NCI-H460 (cell line): ENCODE results near the gene EEF1G. TPM values are rescaled to one million over a fixed set of nuclear protein-coding genes. Genes with fewer than 3 reads are reported as not detected.
"Not testable (repeated sequence)": the region's sequence is repeated elsewhere in the genome, so short reads cannot be mapped to it uniquely, and the experiment has no call there.

Source experiments
- DNase-seq: peaks from one replicate; pipeline ENCODE4 v3.0.0-alpha.2; 2016; ENCODE audit warnings: low read depth; ENCODE audit errors: extremely low read depth
- polyA plus RNA-seq: library from polyadenylated mRNA; depleted of rRNA; stranded (reverse); fragments of >200 nt; gene quantifications from 2 replicates; pipeline ENCODE4 v1.2.3, GENCODE V29; 2014; cell fraction: nucleus; rRNA removed
- total RNA-seq: library from RNA; depleted of rRNA; stranded (reverse); fragments of >200 nt; shearing (Covaris generic); gene quantifications from 2 replicates; pipeline ENCODE4 v1.2.3, GENCODE V29; 2014; rRNA removed

EEF1G gene
- total RNA-seq: 2,030 and 2,160 TPM in 2 replicates
- polyA plus RNA-seq: 1,275 and 1,296 TPM in 2 replicates

- peak; percentile 99 for DNase-seq
These were observed at the start of gene EEF1G for GRCh38 chr11:62573592-62574362. Gene EEF1G (minus strand): TSS chr11:62573891. CDS start chr11:62573842, 49 bp downstream.

- no peak for DNase-seq
These were observed 48.9 kb upstream of the EEF1G start for GRCh38 chr11:62622476-62623089.

GRCh38 chr11:62621567-62622470 lies 48.1 kb upstream of the EEF1G start, which contains the start of gene B3GAT3:
Gene B3GAT3 (minus strand): TSS chr11:62621986. CDS start chr11:62621947, 39 bp downstream.
- peak; percentile 92 for DNase-seq

GRCh38 chr11:62621027-62621566 lies 47.4 kb upstream of the EEF1G start:
- DNase-seq: no peak

GRCh38 chr11:62616957-62617356 lies 43.3 kb upstream of the EEF1G start:
- DNase-seq: not testable (repeated sequence)

- DNase-seq: no peak
These were observed 41.8 kb upstream of the EEF1G start for GRCh38 chr11:62615521-62615920.

- DNase-seq: no peak
These were observed 40.6 kb upstream of the EEF1G start for GRCh38 chr11:62614275-62614674.

- no peak for DNase-seq
These were observed 39.6 kb upstream of the EEF1G start for GRCh38 chr11:62613291-62613778.

GRCh38 chr11:62612366-62613290 lies 38.9 kb upstream of the EEF1G start, which contains the start of the genes EML3 and ROM1:
Gene EML3 (minus strand): TSS chr11:62612775. CDS start chr11:62612457, 318 bp downstream.
Gene ROM1 (plus strand): TSS chr11:62613257. CDS start chr11:62613282, 25 bp downstream.
- DNase-seq: peak; percentile 54

- DNase-seq: no peak
These were observed 38.1 kb upstream of the EEF1G start for GRCh38 chr11:62611705-62612365.

GRCh38 chr11:62610814-62611704 lies 37.4 kb upstream of the EEF1G start:
- DNase-seq: no peak

- DNase-seq: no peak
These were observed 36.7 kb upstream of the EEF1G start for GRCh38 chr11:62610403-62610802.

- DNase-seq: no peak
These were observed 35.1 kb upstream of the EEF1G start for GRCh38 chr11:62608776-62609175.

- DNase-seq: no peak
These were observed 34.0 kb upstream of the EEF1G start for GRCh38 chr11:62607714-62608113.

GRCh38 chr11:62605902-62606301 lies 32.2 kb upstream of the EEF1G start:
- DNase-seq: no peak

- no peak for DNase-seq
These were observed 31.8 kb upstream of the EEF1G start for GRCh38 chr11:62605467-62605866.

GRCh38 chr11:62604460-62605120 lies 30.9 kb upstream of the EEF1G start:
- DNase-seq: no peak
